ENCODE data around the gene TMF1.

DNA sequence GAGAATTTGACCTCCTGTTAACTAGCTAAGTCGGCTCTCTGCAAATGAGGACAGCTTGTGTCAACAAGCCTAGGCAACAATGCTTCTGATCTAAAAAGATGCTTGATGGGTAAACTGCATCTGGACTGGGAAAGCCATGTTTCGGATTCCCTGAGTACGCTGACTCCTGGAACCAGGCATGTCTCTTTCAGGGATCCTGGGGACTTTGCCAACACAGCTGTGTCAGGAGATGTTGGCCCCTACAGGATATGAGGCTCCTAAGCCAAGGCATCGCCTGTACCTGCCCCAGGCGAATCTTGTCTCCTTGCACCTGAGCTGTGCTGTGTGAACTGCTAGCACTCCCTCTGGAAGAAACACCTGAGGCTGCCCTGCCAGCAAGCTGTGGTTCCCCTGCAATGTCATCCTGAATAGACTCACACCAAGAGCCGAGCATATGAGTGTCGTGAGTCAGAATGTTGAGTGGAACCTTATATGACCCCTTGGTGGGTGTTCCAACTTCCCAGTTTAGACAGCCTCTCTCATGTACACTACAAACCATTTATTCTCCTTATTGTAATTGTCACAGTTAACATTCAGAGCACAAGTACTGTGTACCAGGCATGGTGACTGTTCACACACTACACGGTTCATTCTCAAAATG lies 55.7 kb downstream of the TMF1 start:
- no peak for TF ChIP-seq POLR2A (IDR thresholded peaks at IDR 0.05)
- TF ChIP-seq, protein P1, sequence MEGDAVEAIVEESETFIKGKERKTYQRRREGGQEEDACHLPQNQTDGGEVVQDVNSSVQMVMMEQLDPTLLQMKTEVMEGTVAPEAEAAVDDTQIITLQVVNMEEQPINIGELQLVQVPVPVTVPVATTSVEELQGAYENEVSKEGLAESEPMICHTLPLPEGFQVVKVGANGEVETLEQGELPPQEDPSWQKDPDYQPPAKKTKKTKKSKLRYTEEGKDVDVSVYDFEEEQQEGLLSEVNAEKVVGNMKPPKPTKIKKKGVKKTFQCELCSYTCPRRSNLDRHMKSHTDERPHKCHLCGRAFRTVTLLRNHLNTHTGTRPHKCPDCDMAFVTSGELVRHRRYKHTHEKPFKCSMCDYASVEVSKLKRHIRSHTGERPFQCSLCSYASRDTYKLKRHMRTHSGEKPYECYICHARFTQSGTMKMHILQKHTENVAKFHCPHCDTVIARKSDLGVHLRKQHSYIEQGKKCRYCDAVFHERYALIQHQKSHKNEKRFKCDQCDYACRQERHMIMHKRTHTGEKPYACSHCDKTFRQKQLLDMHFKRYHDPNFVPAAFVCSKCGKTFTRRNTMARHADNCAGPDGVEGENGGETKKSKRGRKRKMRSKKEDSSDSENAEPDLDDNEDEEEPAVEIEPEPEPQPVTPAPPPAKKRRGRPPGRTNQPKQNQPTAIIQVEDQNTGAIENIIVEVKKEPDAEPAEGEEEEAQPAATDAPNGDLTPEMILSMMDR (IDR thresholded peaks at IDR 0.05): no peak
